Nephron progenitor cell (in vitro differentiated cells): ENCODE measurements around the gene AQP6.

Experiments
- DNase-seq: peaks from one replicate; pipeline ENCODE4 v3.0.0; 2021
- H3K27ac Mint-ChIP-seq: 2 replicates; pipeline ENCODE4 v1.8.0; 2021; ENCODE audit warnings: mild to moderate bottlenecking, moderate library complexity, mixed read lengths
- H3K27me3 Mint-ChIP-seq: 2 replicates; pipeline ENCODE4 v1.8.0; 2021; ENCODE audit warnings: mild to moderate bottlenecking, low read depth, mixed read lengths; ENCODE audit not compliant: poor library complexity
- H3K36me3 Mint-ChIP-seq: 2 replicates; pipeline ENCODE4 v1.8.0; 2021; ENCODE audit warnings: low read depth, mixed read lengths
- H3K4me1 Mint-ChIP-seq: 2 replicates; pipeline ENCODE4 v1.8.0; 2021; ENCODE audit warnings: mixed read lengths
- H3K4me3 Mint-ChIP-seq: 2 replicates; pipeline ENCODE4 v1.8.0; 2021; ENCODE audit warnings: mild to moderate bottlenecking, moderate library complexity, mixed read lengths
- H3K9me3 Mint-ChIP-seq: 2 replicates; pipeline ENCODE4 v1.8.0; 2021; ENCODE audit warnings: mild to moderate bottlenecking, moderate library complexity, mixed read lengths
- CTCF ChIP-seq: fragments of 200-600 bp; sonication (generic); IDR thresholded peaks from 2 replicates; pipeline ENCODE4 v1.5.0; 2021; ENCODE audit warnings: antibody characterized with exemption

Gene AQP6

GRCh38 chr12:49944718-49945117 is 28.0 kb upstream of the AQP6 start:
- no peak overlapping the region for H3K4me3 Mint-ChIP-seq
- no peak for TF ChIP-seq CTCF
- H3K27me3 Mint-ChIP-seq, result peaks cover 30% of the 10 kb centered on the region
- H3K36me3 Mint-ChIP-seq, result no peaks in the 10 kb centered on the region
- H3K9me3 Mint-ChIP-seq, result no peaks in the 10 kb centered on the region
- DNase-seq, result no peak
- no peak overlapping the region for H3K27ac Mint-ChIP-seq
- H3K4me1 Mint-ChIP-seq, result peaks cover 41% of the 10 kb centered on the region

GRCh38 chr12:49945394-49946080 is 27.2 kb upstream of the AQP6 start:
- Mint-ChIP-seq H3K27ac (no peak overlapping the region), H3K4me3 (peak overlapping the region; percentile 86), H3K4me1 (peaks cover 47% of the 10 kb centered on the region), H3K27me3 (peaks cover 27% of the 10 kb centered on the region), H3K9me3 (no peaks in the 10 kb centered on the region), H3K36me3 (no peaks in the 10 kb centered on the region)
- peak; percentile 83 for TF ChIP-seq CTCF
- DNase-seq, result peak; percentile 90

- Mint-ChIP-seq H3K27me3 (peaks cover 27% of the 10 kb centered on the region), H3K36me3 (no peaks in the 10 kb centered on the region), H3K4me3 (peak overlapping the region; percentile 86), H3K27ac (no peak overlapping the region), H3K4me1 (peaks cover 47% of the 10 kb centered on the region), H3K9me3 (no peaks in the 10 kb centered on the region)
- TF ChIP-seq CTCF, result no peak
- DNase-seq, result no peak
Measured at GRCh38 chr12:49946086-49946485, 26.7 kb upstream of the AQP6 start.

- H3K27ac Mint-ChIP-seq, result no peak overlapping the region
- H3K27me3 Mint-ChIP-seq, result peaks cover 27% of the 10 kb centered on the region
- H3K4me1 Mint-ChIP-seq, result peaks cover 46% of the 10 kb centered on the region
- no peaks in the 10 kb centered on the region for H3K36me3 Mint-ChIP-seq
- H3K9me3 Mint-ChIP-seq, result no peaks in the 10 kb centered on the region
- no peak overlapping the region for H3K4me3 Mint-ChIP-seq
- no peak for TF ChIP-seq CTCF
- DNase-seq, result no peak
Measured at GRCh38 chr12:49946497-49946896, 26.2 kb upstream of the AQP6 start.

GRCh38 chr12:49947593-49948226 is 25.0 kb upstream of the AQP6 start:
- no peaks in the 10 kb centered on the region for H3K9me3 Mint-ChIP-seq
- no peaks in the 10 kb centered on the region for H3K36me3 Mint-ChIP-seq
- peak overlapping the region; percentile 69 for H3K27ac Mint-ChIP-seq
- DNase-seq, result no peak
- no peak for TF ChIP-seq CTCF
- H3K4me3 Mint-ChIP-seq, result no peak overlapping the region
- H3K4me1 Mint-ChIP-seq, result peaks cover 34% of the 10 kb centered on the region
- H3K27me3 Mint-ChIP-seq, result peaks cover 27% of the 10 kb centered on the region
